Neural progenitor cell (in vitro differentiated cells): ENCODE measurements around the gene RIMBP3C.
"Not testable (repeated sequence)": the region's sequence is repeated elsewhere in the genome, so short reads cannot be mapped to it uniquely, and the experiment has no call there.

Experiments used
- EZH2 ChIP-seq: fragments of 200-600 bp; sonication (generic); IDR thresholded peaks from 2 replicates; pipeline ENCODE4 v1.6.1; 2017; ENCODE audit warnings: antibody characterized with exemption, mild to moderate bottlenecking, moderate library complexity
- TF ChIP-seq, protein P1 (sequence below): fragments of 200-600 bp; sonication (generic); IDR thresholded peaks from 2 replicates; pipeline ENCODE4 v1.5.1; 2017; ENCODE audit warnings: antibody characterized with exemption, mild to moderate bottlenecking

DNA sequence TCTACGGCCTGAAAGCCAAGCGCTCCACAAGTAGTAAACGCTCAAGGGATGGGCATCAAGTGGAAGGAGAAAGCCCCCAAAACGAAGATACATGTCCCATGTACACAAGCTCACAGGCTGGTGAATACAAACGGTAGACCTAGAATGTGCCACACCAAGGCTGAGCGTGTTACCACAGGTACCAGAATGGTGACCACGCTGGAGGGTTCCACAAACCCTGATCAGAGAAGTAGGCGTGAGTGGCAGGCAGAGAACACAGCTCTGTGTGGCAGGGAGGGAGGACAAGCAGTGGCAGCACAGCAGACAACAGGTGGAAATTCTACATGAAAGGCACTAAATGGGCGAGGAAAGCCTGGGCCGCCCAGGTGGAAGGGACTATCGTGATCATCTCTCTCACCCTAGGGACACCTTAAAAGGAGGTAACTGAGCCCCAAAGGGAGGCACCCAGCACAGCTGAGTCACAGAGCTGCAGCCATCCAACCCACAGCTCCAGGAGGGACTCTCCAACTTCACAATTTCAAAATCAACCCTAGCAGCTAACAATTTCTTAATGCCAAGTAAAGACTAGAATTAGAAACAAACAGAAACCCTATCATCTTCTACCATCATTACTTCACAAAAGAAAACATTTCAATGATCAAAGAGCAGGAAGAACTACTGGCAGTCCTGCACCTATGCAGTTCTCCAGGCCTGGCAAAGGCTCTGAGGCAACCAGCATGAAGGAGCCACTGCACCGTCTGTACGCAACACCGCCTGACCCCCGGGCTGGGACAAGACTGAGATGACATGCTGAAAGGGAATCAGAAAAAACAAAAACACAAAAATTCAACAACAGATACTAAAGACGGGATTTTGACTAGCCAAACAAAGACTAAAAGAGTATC, 51.4 kb downstream of the RIMBP3C start:
- not testable (repeated sequence) for TF ChIP-seq EZH2
- TF ChIP-seq, protein P1, sequence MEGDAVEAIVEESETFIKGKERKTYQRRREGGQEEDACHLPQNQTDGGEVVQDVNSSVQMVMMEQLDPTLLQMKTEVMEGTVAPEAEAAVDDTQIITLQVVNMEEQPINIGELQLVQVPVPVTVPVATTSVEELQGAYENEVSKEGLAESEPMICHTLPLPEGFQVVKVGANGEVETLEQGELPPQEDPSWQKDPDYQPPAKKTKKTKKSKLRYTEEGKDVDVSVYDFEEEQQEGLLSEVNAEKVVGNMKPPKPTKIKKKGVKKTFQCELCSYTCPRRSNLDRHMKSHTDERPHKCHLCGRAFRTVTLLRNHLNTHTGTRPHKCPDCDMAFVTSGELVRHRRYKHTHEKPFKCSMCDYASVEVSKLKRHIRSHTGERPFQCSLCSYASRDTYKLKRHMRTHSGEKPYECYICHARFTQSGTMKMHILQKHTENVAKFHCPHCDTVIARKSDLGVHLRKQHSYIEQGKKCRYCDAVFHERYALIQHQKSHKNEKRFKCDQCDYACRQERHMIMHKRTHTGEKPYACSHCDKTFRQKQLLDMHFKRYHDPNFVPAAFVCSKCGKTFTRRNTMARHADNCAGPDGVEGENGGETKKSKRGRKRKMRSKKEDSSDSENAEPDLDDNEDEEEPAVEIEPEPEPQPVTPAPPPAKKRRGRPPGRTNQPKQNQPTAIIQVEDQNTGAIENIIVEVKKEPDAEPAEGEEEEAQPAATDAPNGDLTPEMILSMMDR: not testable (repeated sequence)
